ENCODE data around the gene PPL.
"Not testable (repeated sequence)": the region's sequence is repeated elsewhere in the genome, so short reads cannot be mapped to it uniquely, and the experiment has no call there.

Gene PPL

GRCh38 chr16:4933871-4934395 is 3.0 kb downstream of the PPL start:
- no peak for DNase-seq

GRCh38 chr16:4933433-4933832 is 3.5 kb downstream of the PPL start:
- DNase-seq: no peak

- DNase-seq: no peak
These were observed 5.6 kb downstream of the PPL start for GRCh38 chr16:4931381-4931780.

- not testable (repeated sequence) for DNase-seq
These were observed 7.3 kb downstream of the PPL start for GRCh38 chr16:4929619-4930018.

- no peak for DNase-seq
These were observed 8.7 kb downstream of the PPL start for GRCh38 chr16:4928227-4928626.

- DNase-seq: no peak
These were observed 9.3 kb downstream of the PPL start for GRCh38 chr16:4927661-4928060.

- no peak for DNase-seq
These were observed 10.0 kb downstream of the PPL start for GRCh38 chr16:4926928-4927327.

GRCh38 chr16:4925791-4926190 is 11.2 kb downstream of the PPL start:
- no peak for DNase-seq

- no peak for DNase-seq
These were observed 11.7 kb downstream of the PPL start for GRCh38 chr16:4925293-4925607.

GRCh38 chr16:4924593-4925292 is 12.2 kb downstream of the PPL start:
- DNase-seq: no peak

GRCh38 chr16:4923853-4924252 is 13.1 kb downstream of the PPL start:
- no peak for DNase-seq

- DNase-seq: no peak
These were observed 14.1 kb downstream of the PPL start for GRCh38 chr16:4922721-4923342.

- no peak for DNase-seq
These were observed 16.1 kb downstream of the PPL start for GRCh38 chr16:4920826-4921225.

- DNase-seq: no peak
These were observed 18.1 kb downstream of the PPL start for GRCh38 chr16:4918781-4919251.

- DNase-seq: no peak
These were observed 19.8 kb downstream of the PPL start for GRCh38 chr16:4917117-4917516.

- no peak for DNase-seq
These were observed 21.7 kb downstream of the PPL start for GRCh38 chr16:4915226-4915761.

GRCh38 chr16:4914528-4915225 is 22.3 kb downstream of the PPL start:
- DNase-seq: no peak

GRCh38 chr16:4913774-4914525 is 23.0 kb downstream of the PPL start:
- DNase-seq: no peak

- no peak for DNase-seq
These were observed 23.7 kb downstream of the PPL start for GRCh38 chr16:4913130-4913773.

GRCh38 chr16:4911970-4912386 is 25.0 kb downstream of the PPL start:
- DNase-seq: no peak

- no peak for DNase-seq
These were observed 26.1 kb downstream of the PPL start for GRCh38 chr16:4910828-4911227.

- DNase-seq: no peak
These were observed 27.1 kb downstream of the PPL start for GRCh38 chr16:4909825-4910224.

All from NCI-H748 treated with DMSO at 0.1 percent for 48 hours (cell line).